Naive B cell (primary cell): ENCODE results near the gene OVOL3. TPM values are rescaled to one million over a fixed set of nuclear protein-coding genes. Genes with fewer than 3 reads are reported as not detected.
A peak's percentile ranks its signal among the peaks of the same experiment; 100 is the strongest.

Source experiments
- ATAC-seq, 2 donors: fragments of 150-1000 bp; cut with Tn5 transposase; 2 replicates each; pipeline ENCODE4 v1.10.0; 2021; ENCODE audit warnings: low read depth in 2 of 2, mild to moderate bottlenecking in 2 of 2, moderate library complexity in 2 of 2
- DNase-seq: peaks from one replicate; pipeline ENCODE4 v3.0.0; 2022
- H3K27ac Mint-ChIP-seq, 6 donors: one replicate each; pipeline ENCODE4 v1.8.0; 2020 to 2022; ENCODE audit warnings: mild to moderate bottlenecking in 6 of 6, mixed read lengths in 6 of 6, moderate library complexity in 5 of 6, inconsistent platforms in 2 of 6
- H3K27me3 Mint-ChIP-seq, 3 donors: one replicate each; pipeline ENCODE4 v1.8.0; 2021 to 2022; ENCODE audit warnings: mixed read lengths in 3 of 3, mild to moderate bottlenecking in 1 of 3
- H3K36me3 Mint-ChIP-seq, 2 donors: one replicate each; pipeline ENCODE4 v1.8.0; 2020 to 2022; ENCODE audit warnings: mixed read lengths in 2 of 2, inconsistent platforms in 1 of 2, mild to moderate bottlenecking in 1 of 2
- H3K4me1 Mint-ChIP-seq, 3 donors: one replicate each; pipeline ENCODE4 v1.8.0; 2020 to 2022; ENCODE audit warnings: mixed read lengths in 3 of 3, inconsistent platforms in 1 of 3, mild to moderate bottlenecking in 1 of 3, moderate library complexity in 1 of 3
- H3K4me3 Mint-ChIP-seq, 8 donors: one replicate each; pipeline ENCODE4 v1.8.0; 2020 to 2022; ENCODE audit warnings: mild to moderate bottlenecking in 8 of 8, mixed read lengths in 8 of 8, moderate library complexity in 8 of 8, inconsistent platforms in 2 of 8
- H3K9me3 Mint-ChIP-seq, 7 donors: one replicate each; pipeline ENCODE4 v1.8.0; 2020 to 2022; ENCODE audit warnings: mixed read lengths in 7 of 7, mild to moderate bottlenecking in 5 of 7, inconsistent platforms in 2 of 7, moderate library complexity in 1 of 7
- polyA plus RNA-seq, 6 donors: library from polyadenylated mRNA; unstranded; fragments of 300-500 nt; fragmentation: Illumina TruSeq; gene quantifications; one replicate each; pipeline ENCODE4 v1.2.3, GENCODE V29; 2021; ENCODE audit warnings: low read depth in 6 of 6

OVOL3 gene
- polyA plus RNA-seq, 6 donors from 2014 or later: not detected

- H3K4me3 Mint-ChIP-seq: peak overlapping the region in 1 of 8 donors; percentile 64
- no peak for ATAC-seq
- H3K9me3 Mint-ChIP-seq: peaks cover 0 to 5% (median 0%) of the 10 kb centered on the region in 7 donors
- DNase-seq: no peak
- peaks cover 9 to 38% of the 10 kb centered on the region in 2 donors for H3K36me3 Mint-ChIP-seq
- H3K27me3 Mint-ChIP-seq: no peaks in the 10 kb centered on the region
- no peak overlapping the region for H3K27ac Mint-ChIP-seq
- H3K4me1 Mint-ChIP-seq: peaks cover 14 to 27% (median 15%) of the 10 kb centered on the region in 3 donors
Observed at GRCh38 chr19:36144624-36145023, 33.7 kb downstream of the OVOL3 start.

DNA sequence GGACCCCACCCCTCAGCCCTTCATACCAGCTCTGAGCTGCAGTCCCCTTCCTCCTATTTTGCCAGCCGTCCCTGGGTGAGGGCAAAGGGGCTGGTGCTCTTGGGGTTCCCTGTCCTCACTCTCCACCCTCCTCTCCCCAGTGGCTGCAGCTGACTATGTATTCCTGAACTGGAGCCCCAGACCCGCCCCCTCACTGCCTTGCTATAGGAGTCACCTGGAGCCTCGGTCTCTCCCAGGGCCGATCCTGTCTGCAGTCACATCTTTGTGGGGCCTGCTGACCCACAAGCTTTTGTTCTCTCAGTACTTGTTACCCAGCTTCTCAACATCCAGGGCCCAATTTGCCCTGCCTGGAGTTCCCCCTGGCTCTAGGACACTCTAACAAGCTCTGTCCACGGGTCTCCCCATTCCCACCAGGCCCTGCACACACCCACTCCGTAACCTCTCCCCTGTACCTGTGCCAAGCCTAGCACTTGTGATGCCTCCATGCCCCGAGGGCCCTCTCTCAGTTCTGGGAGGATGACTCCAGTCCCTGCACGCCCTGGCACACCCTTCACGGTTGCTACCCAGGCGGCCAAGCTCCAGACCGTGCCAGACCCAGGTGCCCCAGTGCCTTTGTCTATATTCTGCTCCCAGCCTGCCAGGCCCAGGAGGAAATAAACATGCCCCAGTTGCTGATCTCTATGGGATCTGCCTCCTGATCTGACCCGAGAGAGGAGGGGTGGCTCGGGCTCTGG lies 38.9 kb downstream of the OVOL3 start:
- Mint-ChIP-seq H3K4me3 (peak overlapping the region in 1 of 8 donors; percentile 32), H3K27me3 (no peaks in the 10 kb centered on the region), H3K9me3 (no peaks in the 10 kb centered on the region), H3K36me3 (peaks cover 7 to 31% of the 10 kb centered on the region in 2 donors), H3K27ac (peak overlapping the region in 2 of 6 donors; percentile 42 to 63), H3K4me1 (peaks cover 6 to 16% (median 12%) of the 10 kb centered on the region in 3 donors)
- DNase-seq (no peak), ATAC-seq (no peak)

GRCh38 chr19:36150586-36150985 lies 39.6 kb downstream of the OVOL3 start:
- Mint-ChIP-seq H3K9me3 (no peaks in the 10 kb centered on the region), H3K36me3 (peaks cover 7 to 31% of the 10 kb centered on the region in 2 donors), H3K27me3 (no peaks in the 10 kb centered on the region), H3K4me1 (peaks cover 6 to 16% (median 12%) of the 10 kb centered on the region in 3 donors), H3K27ac (peak overlapping the region in 1 of 6 donors; percentile 79), H3K4me3 (no peak overlapping the region)
- DNase-seq (no peak), ATAC-seq (no peak)

GRCh38 chr19:36151144-36152018 lies 40.4 kb downstream of the OVOL3 start:
- no peaks in the 10 kb centered on the region for H3K9me3 Mint-ChIP-seq
- no peaks in the 10 kb centered on the region for H3K27me3 Mint-ChIP-seq
- DNase-seq (no peak), ATAC-seq (no peak)
- H3K4me1 Mint-ChIP-seq: peaks cover 6 to 14% (median 12%) of the 10 kb centered on the region in 3 donors
- peaks cover 7 to 27% of the 10 kb centered on the region in 2 donors for H3K36me3 Mint-ChIP-seq
- peak overlapping the region in 1 of 6 donors; percentile 68 for H3K27ac Mint-ChIP-seq
- peak overlapping the region in 2 of 8 donors; percentile 25 to 47 for H3K4me3 Mint-ChIP-seq

DNA sequence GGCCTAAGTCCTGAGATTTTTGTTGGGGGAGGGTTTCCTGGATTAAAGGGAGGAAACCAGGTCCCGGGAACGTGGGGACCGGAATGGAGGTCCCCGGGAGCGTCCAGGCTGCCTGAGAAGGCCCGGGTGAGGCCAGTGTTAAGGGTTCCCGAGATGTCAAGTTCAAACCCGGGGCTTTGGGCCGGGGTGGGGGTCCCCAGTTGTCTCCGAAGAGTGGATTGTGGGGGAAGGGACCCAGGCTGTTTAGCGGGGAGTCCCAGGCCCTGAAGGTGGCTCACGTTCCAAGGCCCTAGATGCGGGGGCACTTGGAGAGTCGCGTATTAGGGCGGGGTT lies 41.0 kb downstream of the OVOL3 start:
- ATAC-seq (no peak), DNase-seq (no peak)
- Mint-ChIP-seq H3K4me3 (peak overlapping the region in 1 of 8 donors; percentile 47), H3K27me3 (no peaks in the 10 kb centered on the region), H3K36me3 (peaks cover 7 to 20% of the 10 kb centered on the region in 2 donors), H3K4me1 (peaks cover 6 to 12% (median 11%) of the 10 kb centered on the region in 3 donors), H3K9me3 (no peaks in the 10 kb centered on the region), H3K27ac (no peak overlapping the region)

GRCh38 chr19:36152352-36153091 lies 41.6 kb downstream of the OVOL3 start, which contains the start of gene COX7A1:
COX7A1 (minus strand) TSS chr19:36152447; CDS start chr19:36152407, 40 bp downstream.
- peaks cover 6 to 12% (median 8%) of the 10 kb centered on the region in 3 donors for H3K4me1 Mint-ChIP-seq
- no peak for DNase-seq
- peak in 1 of 2 donors; percentile 36 for ATAC-seq
- H3K4me3 Mint-ChIP-seq: peak within 1 kb of the TSS in 4 of 8 donors; percentile 20 to 71 (median 48)
- H3K27me3 Mint-ChIP-seq: no peaks in the 10 kb centered on the region
- peaks cover 7 to 16% of the 10 kb centered on the region in 2 donors for H3K36me3 Mint-ChIP-seq
- H3K27ac Mint-ChIP-seq: peak within 1 kb of the TSS in 2 of 6 donors; percentile 28 to 37
- no peaks in the 10 kb centered on the region for H3K9me3 Mint-ChIP-seq

DNA sequence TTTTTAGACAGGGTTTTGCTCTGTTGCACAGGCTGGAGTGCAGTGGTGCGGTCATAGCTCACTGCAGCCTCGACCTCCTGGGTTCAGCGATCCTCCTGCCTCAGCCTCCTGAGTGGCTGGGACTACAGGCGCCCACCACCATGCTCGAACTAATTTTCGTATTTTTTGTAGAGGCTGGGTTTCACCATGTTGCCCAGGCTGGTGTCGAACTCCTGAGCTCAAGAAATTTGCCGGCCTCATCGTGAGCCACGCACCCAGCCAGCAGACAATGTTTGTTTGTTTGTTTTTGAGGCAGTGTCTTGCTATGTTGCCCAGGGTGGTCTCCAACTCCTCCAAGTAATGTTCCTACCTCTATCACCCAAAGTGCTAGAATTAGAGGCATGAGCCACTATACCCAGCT lies 42.2 kb downstream of the OVOL3 start:
- no peaks in the 10 kb centered on the region for H3K27me3 Mint-ChIP-seq
- DNase-seq: no peak
- peaks cover 6 to 12% (median 8%) of the 10 kb centered on the region in 3 donors for H3K4me1 Mint-ChIP-seq
- H3K4me3 Mint-ChIP-seq: no peak overlapping the region
- H3K9me3 Mint-ChIP-seq: no peaks in the 10 kb centered on the region
- peak overlapping the region in 2 of 6 donors; percentile 28 to 37 for H3K27ac Mint-ChIP-seq
- peaks cover 7 to 16% of the 10 kb centered on the region in 2 donors for H3K36me3 Mint-ChIP-seq
- ATAC-seq: no peak

GRCh38 chr19:36160821-36161596 lies 50.1 kb downstream of the OVOL3 start:
- Mint-ChIP-seq H3K27me3 (no peaks in the 10 kb centered on the region), H3K36me3 (no peaks in the 10 kb centered on the region), H3K27ac (no peak overlapping the region), H3K4me3 (no peak overlapping the region), H3K9me3 (no peaks in the 10 kb centered on the region), H3K4me1 (no peaks in the 10 kb centered on the region)
- DNase-seq: no peak
- no peak for ATAC-seq

Other genes with a start within 250 kb of the OVOL3 start
- not detected for gene APLP1, start 242.6 kb upstream of the OVOL3 start, polyA plus RNA-seq
- 10 to 100 TPM; 13.5 to 79.7 (median 55.3) TPM for gene NFKBID, start 210.6 kb upstream of the OVOL3 start, polyA plus RNA-seq
- gene HCST, start 208.6 kb upstream of the OVOL3 start, polyA plus RNA-seq: 10 to 100 TPM; 33.8 to 58.5 (median 47.5) TPM
- gene TYROBP, start 202.8 kb upstream of the OVOL3 start, polyA plus RNA-seq: 10 to 100 TPM in 2 of 6 donors, 1 to 10 TPM in 4; 3.4 to 28.6 (median 8.3) TPM
- gene LRFN3, start 174.8 kb upstream of the OVOL3 start, polyA plus RNA-seq: under 1 TPM in 3 of 6 donors, not detected in 3; 0.12 to 0.22 (median 0.14) TPM
- 10 to 100 TPM; 30.0 to 58.0 (median 48.8) TPM for gene SDHAF1, start 116.0 kb upstream of the OVOL3 start, polyA plus RNA-seq
- under 1 TPM in 1 of 6 donors, not detected in 5; 0.24 TPM for gene SYNE4, start 102.3 kb upstream of the OVOL3 start, polyA plus RNA-seq
- gene ALKBH6, start 96.9 kb upstream of the OVOL3 start, polyA plus RNA-seq: 10 to 100 TPM; 13.7 to 28.9 (median 19.1) TPM
- 1 to 10 TPM in 1 of 6 donors, not detected in 5; 1.8 TPM for gene CLIP3, start 78.3 kb upstream of the OVOL3 start, polyA plus RNA-seq
- 1 to 10 TPM; 1.4 to 7.3 (median 3.6) TPM for gene THAP8, start 56.9 kb upstream of the OVOL3 start, polyA plus RNA-seq
- gene WDR62, start 56.2 kb upstream of the OVOL3 start, polyA plus RNA-seq: under 1 TPM in 2 of 6 donors, not detected in 4; 0.07 to 0.25 TPM
- gene POLR2I, start 3.7 kb downstream of the OVOL3 start, polyA plus RNA-seq: 100 to 1,000 TPM; 112 to 139 (median 126) TPM
- gene TBCB, start 4.3 kb downstream of the OVOL3 start, polyA plus RNA-seq: 100 to 1,000 TPM; 142 to 230 (median 163) TPM
- 100 to 1,000 TPM in 5 of 6 donors, 10 to 100 TPM in 1; 93.5 to 156 (median 111) TPM for gene CAPNS1, start 28.9 kb downstream of the OVOL3 start, polyA plus RNA-seq
- not detected for gene COX7A1, start 41.3 kb downstream of the OVOL3 start, polyA plus RNA-seq
- gene ZNF565, start 103.5 kb downstream of the OVOL3 start, polyA plus RNA-seq: 1 to 10 TPM in 5 of 6 donors, not detected in 1; 1.5 to 5.2 (median 2.1) TPM
- gene ZNF146, start 104.0 kb downstream of the OVOL3 start, polyA plus RNA-seq: 10 to 100 TPM; 28.0 to 85.3 (median 67.6) TPM